H9 (cell line): Measurements from ENCODE around the gene ZFP57. TPM values are rescaled to one million over a fixed set of nuclear protein-coding genes. Genes with fewer than 3 reads are reported as not detected.

Source experiments
- DNase-seq: peaks from one replicate; pipeline ENCODE4 v3.0.0-alpha.2; 2017
- H2AFZ ChIP-seq: one replicate; pipeline ENCODE4 v1.6.1; 2013; ENCODE audit warnings: mild to moderate bottlenecking, low read length, control low read depth, moderate library complexity
- H2AK5ac ChIP-seq: 2 replicates; pipeline ENCODE4 v1.6.1; 2013; ENCODE audit warnings: low read length, control low read depth, mixed read lengths; ENCODE audit not compliant: insufficient read length
- H2BK120ac ChIP-seq: one replicate; pipeline ENCODE4 v1.6.1; 2013; ENCODE audit warnings: low read depth, mild to moderate bottlenecking, low read length, control low read depth, inconsistent platforms; ENCODE audit not compliant: poor library complexity, severe bottlenecking
- H2BK12ac ChIP-seq: 2 replicates; pipeline ENCODE4 v1.6.1; 2013; ENCODE audit warnings: low read length, control low read depth, mixed read lengths, low read depth; ENCODE audit not compliant: insufficient read length
- H2BK15ac ChIP-seq: 2 replicates; pipeline ENCODE4 v1.6.1; 2013; ENCODE audit warnings: low read depth, low read length, control low read depth
- H2BK20ac ChIP-seq: one replicate; pipeline ENCODE4 v1.6.1; 2013; ENCODE audit warnings: low read depth, mild to moderate bottlenecking, low read length, control low read depth, inconsistent platforms; ENCODE audit not compliant: poor library complexity, severe bottlenecking
- H2BK5ac ChIP-seq: 2 replicates; pipeline ENCODE4 v1.6.1; 2013; ENCODE audit warnings: low read length, control low read depth, mixed read lengths; ENCODE audit not compliant: insufficient read length
- H3K14ac ChIP-seq: 2 replicates; pipeline ENCODE4 v1.6.1; 2013; ENCODE audit warnings: low read length, control low read depth; ENCODE audit not compliant: insufficient read depth
- H3K18ac ChIP-seq: 2 replicates; pipeline ENCODE4 v1.6.1; 2013; ENCODE audit warnings: low read depth, mild to moderate bottlenecking, mixed read lengths, low read length, control low read depth; ENCODE audit not compliant: insufficient read length
- H3K23ac ChIP-seq: 2 replicates; pipeline ENCODE4 v1.6.1; 2013; ENCODE audit warnings: low read length, control low read depth, mixed read lengths, low read depth; ENCODE audit not compliant: insufficient read length
- H3K23me2 ChIP-seq: 2 replicates; pipeline ENCODE4 v1.6.1; 2013; ENCODE audit warnings: low read depth, mild to moderate bottlenecking, mixed read lengths, low read length, control low read depth; ENCODE audit not compliant: insufficient read length, poor library complexity, severe bottlenecking
- H3K27ac ChIP-seq: 2 replicates; pipeline ENCODE4 v1.5.1; 2013; ENCODE audit warnings: low read length, control low read depth, mixed read lengths, low read depth; ENCODE audit not compliant: insufficient read length
- H3K27me3 ChIP-seq: 2 replicates; pipeline ENCODE4 v1.6.1; 2013; ENCODE audit warnings: low read length, control low read depth, inconsistent platforms; ENCODE audit not compliant: insufficient read depth
- H3K4ac ChIP-seq: 2 replicates; pipeline ENCODE4 v1.6.1; 2013; ENCODE audit warnings: low read depth, mild to moderate bottlenecking, control low read depth, inconsistent platforms, low read length, moderate library complexity
- H3K4me1 ChIP-seq: 2 replicates; pipeline ENCODE4 v1.6.1; 2013; ENCODE audit warnings: low read length, control low read depth, inconsistent platforms; ENCODE audit not compliant: insufficient read depth
- H3K4me2 ChIP-seq: 2 replicates; pipeline ENCODE4 v1.6.1; 2013; ENCODE audit warnings: low read length, control low read depth, mixed read lengths; ENCODE audit not compliant: insufficient read length, insufficient read depth
- H3K56ac ChIP-seq: 2 replicates; pipeline ENCODE4 v1.6.1; 2013; ENCODE audit warnings: low read depth, mild to moderate bottlenecking, mixed read lengths, low read length, control low read depth; ENCODE audit not compliant: insufficient read length
- H3K79me1 ChIP-seq: 2 replicates; pipeline ENCODE4 v1.6.1; 2013; ENCODE audit warnings: low read depth, mild to moderate bottlenecking, moderate library complexity, low read length, control low read depth, inconsistent platforms; ENCODE audit not compliant: insufficient read depth, poor library complexity, severe bottlenecking
- H3K79me2 ChIP-seq: 2 replicates; pipeline ENCODE4 v1.6.1; 2013; ENCODE audit warnings: low read length, control low read depth, inconsistent platforms; ENCODE audit not compliant: insufficient read depth
- H3K9ac ChIP-seq: 2 replicates; pipeline ENCODE4 v1.6.1; 2013; ENCODE audit warnings: low read length, control low read depth, mixed read lengths; ENCODE audit not compliant: insufficient read length; ENCODE audit errors: extremely low read depth
- H3K9me3 ChIP-seq: one replicate; pipeline ENCODE4 v1.6.1; 2013; ENCODE audit warnings: low read depth, low read length, inconsistent platforms; ENCODE audit not compliant: control insufficient read depth
- H3T11ph ChIP-seq: one replicate; pipeline ENCODE4 v1.6.1; 2013; ENCODE audit warnings: mild to moderate bottlenecking, low read length, control low read depth, inconsistent platforms
- H4K20me1 ChIP-seq: one replicate; pipeline ENCODE4 v1.6.1; 2013; ENCODE audit not compliant: control insufficient read depth, insufficient read length, insufficient read depth
- H4K5ac ChIP-seq: 2 replicates; pipeline ENCODE4 v1.6.1; 2013; ENCODE audit warnings: low read depth, mild to moderate bottlenecking, mixed read lengths, low read length, control low read depth; ENCODE audit not compliant: insufficient read length
- H4K8ac ChIP-seq: replicated peaks from 2 replicates; pipeline ENCODE4 v1.6.1; 2013; ENCODE audit warnings: low read length, control low read depth, mixed read lengths, low read depth; ENCODE audit not compliant: insufficient read length
- H4K91ac ChIP-seq: 2 replicates; pipeline ENCODE4 v1.6.1; 2013; ENCODE audit warnings: low read depth, mild to moderate bottlenecking, moderate library complexity, mixed read lengths, low read length, control low read depth; ENCODE audit not compliant: insufficient read length
- H3K27ac Mint-ChIP-seq, 3 experiments: 2 replicates in 2 of 3; 3 replicates in 1 of 3; pipeline ENCODE4 v1.8.0; 2020 to 2021; ENCODE audit warnings: mixed read lengths in 3 of 3, mild to moderate bottlenecking in 1 of 3, moderate library complexity in 1 of 3
- H3K27me3 Mint-ChIP-seq: 2 replicates; pipeline ENCODE4 v1.8.0; 2021; ENCODE audit warnings: low read depth, mild to moderate bottlenecking, moderate library complexity, mixed read lengths
- H3K36me3 Mint-ChIP-seq, 3 experiments: 2 replicates in 2 of 3; 3 replicates in 1 of 3; pipeline ENCODE4 v1.8.0; 2020 to 2021; ENCODE audit warnings: low read depth in 3 of 3, mixed read lengths in 3 of 3; ENCODE audit not compliant: insufficient read depth in 1 of 3
- H3K4me1 Mint-ChIP-seq, 2 experiments: 2 replicates each; pipeline ENCODE4 v1.8.0; 2020; ENCODE audit warnings: mixed read lengths in 2 of 2
- H3K4me3 Mint-ChIP-seq, 2 experiments: 2 replicates in 1 of 2; 3 replicates in 1 of 2; pipeline ENCODE4 v1.8.0; 2020 to 2021; ENCODE audit warnings: mild to moderate bottlenecking in 2 of 2, mixed read lengths in 2 of 2, moderate library complexity in 1 of 2
- H3K9me3 Mint-ChIP-seq, 2 experiments: 2 replicates in 1 of 2; 3 replicates in 1 of 2; pipeline ENCODE4 v1.8.0; 2020; ENCODE audit warnings: mild to moderate bottlenecking in 2 of 2, mixed read lengths in 2 of 2, moderate library complexity in 1 of 2
- WGBS: extraction: QIAGEN DNeasy Blood & Tissue Kit; methylation state at CpG from one replicate; pipeline ENCODE4 v1.1.7; 2013; ENCODE audit warnings: missing lambda C conversion rate, low lambda C conversion rate, mixed read lengths; ENCODE audit not compliant: insufficient read length; ENCODE audit errors: extremely low coverage; 5-methylcytosine and 5-hydroxymethylcytosine counted together
- total RNA-seq: library from RNA; stranded (reverse); gene quantifications from 2 replicates; pipeline ENCODE4 v1.2.1, GENCODE V29; 2021
- TF ChIP-seq, protein P1 (sequence below): fragments of 200-600 bp; sonication (generic); conservative IDR thresholded peaks from 3 replicates; pipeline ENCODE4 v1.8.0; 2021; ENCODE audit warnings: antibody characterized with exemption, mild to moderate bottlenecking

ZFP57 gene
- total RNA-seq, 1 experiment from 2014 or later = 1.7 TPM

DNA sequence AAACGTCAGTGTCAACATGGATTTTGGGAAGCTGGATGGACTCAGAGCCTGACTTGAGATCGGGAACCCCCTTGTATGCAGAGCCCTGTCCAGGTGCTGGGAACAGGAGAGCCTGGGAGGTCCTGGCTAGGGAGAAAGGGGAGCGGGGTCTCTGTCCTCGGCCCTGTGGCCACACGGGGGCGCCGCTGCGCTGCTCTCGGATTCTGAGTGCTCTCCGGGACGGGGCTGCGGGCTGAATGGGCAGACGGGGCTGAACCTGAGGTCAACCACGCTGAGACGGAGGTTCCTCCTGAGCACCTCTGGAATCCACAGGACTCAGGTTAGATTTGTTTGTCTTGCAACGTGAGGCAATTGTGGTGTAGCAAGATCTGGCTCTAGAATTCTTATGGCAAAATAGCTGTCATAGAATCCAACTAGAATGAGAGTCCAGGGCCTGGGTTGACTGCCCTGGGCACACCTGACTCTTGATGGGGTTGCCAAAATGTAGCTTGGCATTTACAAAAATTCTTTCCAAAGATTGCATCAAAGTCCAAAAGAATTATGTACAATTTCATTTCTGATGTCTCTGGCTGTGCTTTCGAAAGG, 21.7 kb upstream of the ZFP57 start:
- H3K4me3 Mint-ChIP-seq = no peak overlapping the region
- Histone ChIP-seq H2BK15ac (no peak overlapping the region), H4K8ac (no peak overlapping the region), H3K27me3 (no peaks in the 10 kb centered on the region), H3K4ac (no peak overlapping the region), H3K56ac (no peak overlapping the region), H3K79me1 (no peaks in the 10 kb centered on the region), H3K18ac (no peak overlapping the region), H2AK5ac (no peak overlapping the region), H3K4me2 (no peak overlapping the region), H2BK5ac (no peak overlapping the region), H4K5ac (no peak overlapping the region), H3K14ac (no peak overlapping the region), H3K27ac (no peak overlapping the region), H4K20me1 (no peaks in the 10 kb centered on the region), H2BK20ac (no peak overlapping the region), H2BK120ac (no peak overlapping the region), H3K9me3 (no peaks in the 10 kb centered on the region), H3K4me1 (peaks cover 3% of the 10 kb centered on the region; the same call in 1 of the 2 replicates), H2BK12ac (no peak overlapping the region), H3K9ac (no peak overlapping the region), H2AFZ (no peak overlapping the region), H3T11ph (no peak overlapping the region), H3K23ac (no peak overlapping the region), H4K91ac (no peak overlapping the region), H3K79me2 (no peaks in the 10 kb centered on the region), H3K23me2 (no peaks in the 10 kb centered on the region)
- H3K4me1 Mint-ChIP-seq = peaks cover 8 to 13% of the 10 kb centered on the region in 2 experiments; a peak in 3 of 4 replicates
- H3K27ac Mint-ChIP-seq = no peak overlapping the region
- TF ChIP-seq, protein P1, sequence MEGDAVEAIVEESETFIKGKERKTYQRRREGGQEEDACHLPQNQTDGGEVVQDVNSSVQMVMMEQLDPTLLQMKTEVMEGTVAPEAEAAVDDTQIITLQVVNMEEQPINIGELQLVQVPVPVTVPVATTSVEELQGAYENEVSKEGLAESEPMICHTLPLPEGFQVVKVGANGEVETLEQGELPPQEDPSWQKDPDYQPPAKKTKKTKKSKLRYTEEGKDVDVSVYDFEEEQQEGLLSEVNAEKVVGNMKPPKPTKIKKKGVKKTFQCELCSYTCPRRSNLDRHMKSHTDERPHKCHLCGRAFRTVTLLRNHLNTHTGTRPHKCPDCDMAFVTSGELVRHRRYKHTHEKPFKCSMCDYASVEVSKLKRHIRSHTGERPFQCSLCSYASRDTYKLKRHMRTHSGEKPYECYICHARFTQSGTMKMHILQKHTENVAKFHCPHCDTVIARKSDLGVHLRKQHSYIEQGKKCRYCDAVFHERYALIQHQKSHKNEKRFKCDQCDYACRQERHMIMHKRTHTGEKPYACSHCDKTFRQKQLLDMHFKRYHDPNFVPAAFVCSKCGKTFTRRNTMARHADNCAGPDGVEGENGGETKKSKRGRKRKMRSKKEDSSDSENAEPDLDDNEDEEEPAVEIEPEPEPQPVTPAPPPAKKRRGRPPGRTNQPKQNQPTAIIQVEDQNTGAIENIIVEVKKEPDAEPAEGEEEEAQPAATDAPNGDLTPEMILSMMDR = peak; percentile 95
- H3K36me3 Mint-ChIP-seq = no peaks in the 10 kb centered on the region
- peaks cover 16% of the 10 kb centered on the region for H3K27me3 Mint-ChIP-seq
- no peaks in the 10 kb centered on the region for H3K9me3 Mint-ChIP-seq
- no CpG with 5 or more reads among the region's 17 CpGs for WGBS
- DNase-seq = peak; percentile 92
